Heart right ventricle (tissue), 16 donors: Measurements from ENCODE around the gene ZFAND3. TPM values are rescaled to one million over a fixed set of nuclear protein-coding genes. Genes with fewer than 3 reads are reported as not detected.

Experiments
- ATAC-seq, 8 donors: fragments of 200-7000 bp; cut with Tn5 transposase; one replicate each; pipeline ENCODE4 v1.9.1; 2020; ENCODE audit warnings: mild to moderate bottlenecking in 8 of 8, moderate library complexity in 8 of 8, moderate number of reproducible peaks in 1 of 8
- DNase-seq, 2 donors: peaks; one replicate each; pipeline ENCODE4 v3.0.0-alpha.2; 2020
- H3K27ac ChIP-seq, 10 donors: fragments of 200-600 bp; sonication (generic) in 2 of 10; one replicate each; pipeline versions ENCODE4 v1.5.0 to v1.8.0; 2020 to 2022; ENCODE audit warnings: mild to moderate bottlenecking in 3 of 10
- H3K27me3 ChIP-seq, 7 donors: fragments of 200-600 bp; one replicate each; pipeline ENCODE4 v1.8.0; 2021 to 2022; ENCODE audit warnings: mild to moderate bottlenecking in 2 of 7
- H3K36me3 ChIP-seq, 9 donors: fragments of 200-600 bp; sonication (generic) in 1 of 9; one replicate each; pipeline versions ENCODE4 v1.5.0 to v1.8.0; 2020 to 2022; ENCODE audit warnings: mild to moderate bottlenecking in 2 of 9
- H3K4me1 ChIP-seq, 9 donors: fragments of 200-600 bp; sonication (generic) in 1 of 9; one replicate each; pipeline versions ENCODE4 v1.5.0 to v1.8.0; 2020 to 2022; ENCODE audit warnings: mild to moderate bottlenecking in 4 of 9
- H3K4me3 ChIP-seq, 10 donors: fragments of 200-600 bp; sonication (generic) in 2 of 10; one replicate each; pipeline versions ENCODE4 v1.5.0 to v1.8.0; 2020 to 2022; ENCODE audit warnings: mild to moderate bottlenecking in 7 of 10, moderate library complexity in 2 of 10
- H3K9me3 ChIP-seq, 11 donors: fragments of 200-600 bp in 10 of 11; sonication (generic) in 2 of 11; one replicate each; pipeline versions ENCODE4 v1.5.0 to v1.8.0; 2013 to 2022; ENCODE audit warnings: mild to moderate bottlenecking in 2 of 11, control low read depth in 1 of 11, moderate library complexity in 1 of 11
- WGBS, 2 donors: extraction: QIAGEN DNeasy Blood & Tissue Kit; methylation state at CpG; one replicate each; pipeline ENCODE4 v1.1.7; 2013; ENCODE audit warnings: inconsistent platforms in 1 of 2; 5-methylcytosine and 5-hydroxymethylcytosine counted together
- intact Hi-C, 10 donors: fragments of 100-400 bp; cut with DNase I; formaldehyde crosslinking; loops; one replicate each; pipeline versions ENCODE4 v1.11.1 to v1.14.2; 2022
- polyA plus RNA-seq, 2 donors: library from polyadenylated mRNA; stranded (reverse); fragments of 200-250 nt; gene quantifications; one replicate each; pipeline ENCODE4 v1.2.3, GENCODE V29; 2013
- total RNA-seq, 10 donors: library from RNA; stranded (reverse); fragmentation: NEBNext Ultra II Directional in 3 of 10; extraction: Animal tissue kit (Norgen Biotek cat#: 25700) in 3 of 10; gene quantifications; one replicate each; pipeline versions ENCODE4 v1.2.1 to v1.2.4, GENCODE V29; 2021 to 2023
- TF ChIP-seq, protein P1 (sequence below), 9 donors: fragments of 200-600 bp; sonication (generic) in 2 of 9; IDR thresholded peaks; one replicate each; pipeline versions ENCODE4 v1.5.0 to v1.8.0; 2021 to 2022; ENCODE audit warnings: antibody characterized with exemption in 9 of 9, mild to moderate bottlenecking in 5 of 9, moderate library complexity in 1 of 9
- donor health status: Arrhythmogenic right ventricular cardiomyopathy.
- donor health status: ischemic (EF 13 %, LVEDD 7.1; RV severe dilation, severe dysfunction).
- donor health status: healthy with polysubstance abuse.
- donor health status: DM: no; HTN: yes; CAD: no.
- donor health status: DM: no; HTN: no; CAD: no.
- donor health status: ischemic (EF 25% LVEDD 6.9; RV normal size, moderate dysfunction).
- donor health status: ischemic (EF 25% LVEDD 5.7; RV mildly dilated, moderate dysfunction).
- donor health status: healthy.
- donor health status: DM: yes; HTN: yes; CAD: no.
- donor health status: Ischemic cardiomyopathy.
- donor health status: ischemic (EF 35%, LVEDD 5.7; RV mildly dilated, moderate dysfunction).
- donor health status: nonischemic (EF 11% LVEDD 7.7; RV severe dilation, severe dysfunction).
- donor health status: DM: yes; HTN: yes; CAD: no.
- donor health status: PGD.
- donor health status: ischemic (EF 29% LVEDD 5.4; RV normal size, mild dysfunction).
- donor health status: nonischemic (EF 23%, LVEDD 6.1; RV moderate dilation, normal function).

Gene ZFAND3
- total and polyA plus RNA-seq, 12 donors = 24.4 to 123 (median 105) TPM

GRCh38 chr6:37952027-37952426 lies 132.5 kb downstream of the ZFAND3 start:
- Histone ChIP-seq H3K4me1 (peaks cover 0 to 61% (median 39%) of the 10 kb centered on the region in 9 donors), H3K9me3 (peaks cover 0 to 9% (median 0%) of the 10 kb centered on the region in 11 donors), H3K27ac (no peak overlapping the region), H3K27me3 (no peaks in the 10 kb centered on the region), H3K4me3 (no peak overlapping the region), H3K36me3 (no peaks in the 10 kb centered on the region)
- 90 to 95% methylated on average over 2 of the region's 2 CpGs for WGBS, 2 donors
- TF ChIP-seq, protein P1, sequence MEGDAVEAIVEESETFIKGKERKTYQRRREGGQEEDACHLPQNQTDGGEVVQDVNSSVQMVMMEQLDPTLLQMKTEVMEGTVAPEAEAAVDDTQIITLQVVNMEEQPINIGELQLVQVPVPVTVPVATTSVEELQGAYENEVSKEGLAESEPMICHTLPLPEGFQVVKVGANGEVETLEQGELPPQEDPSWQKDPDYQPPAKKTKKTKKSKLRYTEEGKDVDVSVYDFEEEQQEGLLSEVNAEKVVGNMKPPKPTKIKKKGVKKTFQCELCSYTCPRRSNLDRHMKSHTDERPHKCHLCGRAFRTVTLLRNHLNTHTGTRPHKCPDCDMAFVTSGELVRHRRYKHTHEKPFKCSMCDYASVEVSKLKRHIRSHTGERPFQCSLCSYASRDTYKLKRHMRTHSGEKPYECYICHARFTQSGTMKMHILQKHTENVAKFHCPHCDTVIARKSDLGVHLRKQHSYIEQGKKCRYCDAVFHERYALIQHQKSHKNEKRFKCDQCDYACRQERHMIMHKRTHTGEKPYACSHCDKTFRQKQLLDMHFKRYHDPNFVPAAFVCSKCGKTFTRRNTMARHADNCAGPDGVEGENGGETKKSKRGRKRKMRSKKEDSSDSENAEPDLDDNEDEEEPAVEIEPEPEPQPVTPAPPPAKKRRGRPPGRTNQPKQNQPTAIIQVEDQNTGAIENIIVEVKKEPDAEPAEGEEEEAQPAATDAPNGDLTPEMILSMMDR (IDR thresholded peaks at IDR 0.05) = no peak
- DNase-seq (no peak), ATAC-seq (no peak)
- intact Hi-C loops = no loop called here

GRCh38 chr6:37954791-37955190 lies 135.3 kb downstream of the ZFAND3 start:
- H3K36me3 ChIP-seq = no peaks in the 10 kb centered on the region
- H3K27me3 ChIP-seq = no peaks in the 10 kb centered on the region
- no peak overlapping the region for H3K4me3 ChIP-seq
- H3K9me3 ChIP-seq = no peaks in the 10 kb centered on the region
- TF ChIP-seq, protein P1 (IDR thresholded peaks at IDR 0.05) = no peak
- DNase-seq = no peak
- H3K4me1 ChIP-seq = peaks cover 0 to 70% (median 40%) of the 10 kb centered on the region in 9 donors
- H3K27ac ChIP-seq = no peak overlapping the region
- ATAC-seq = no peak
- intact Hi-C loops = no loop called here

DNA sequence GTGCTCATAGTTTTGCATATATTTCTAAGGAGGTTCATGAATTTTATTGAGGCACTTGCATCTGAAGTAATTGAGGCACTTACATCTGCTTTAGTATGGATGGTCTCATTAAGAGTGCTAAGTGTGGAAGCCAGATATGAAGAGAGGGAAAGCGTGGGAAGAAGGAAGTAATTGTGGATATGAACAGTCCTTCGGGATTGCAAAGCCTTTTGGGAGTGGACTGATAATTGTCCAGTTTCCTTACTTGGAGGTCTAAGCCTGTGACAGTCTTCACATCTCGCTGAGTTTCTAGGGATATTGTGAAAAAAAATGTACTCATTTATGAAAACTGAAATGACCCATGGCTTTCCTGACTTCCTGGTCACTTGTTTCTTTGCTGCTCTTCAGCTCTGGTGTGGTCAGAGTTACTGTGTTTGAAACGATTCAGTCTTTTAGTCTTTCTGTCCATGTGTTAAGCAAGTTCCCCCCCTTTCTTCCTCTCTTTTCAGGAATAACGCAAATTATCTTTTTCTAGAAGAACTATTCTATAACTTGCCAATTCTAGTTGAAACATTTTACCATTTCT lies 137.3 kb downstream of the ZFAND3 start:
- Histone ChIP-seq H3K9me3 (no peaks in the 10 kb centered on the region), H3K27ac (no peak overlapping the region), H3K27me3 (no peaks in the 10 kb centered on the region), H3K4me3 (no peak overlapping the region), H3K36me3 (no peaks in the 10 kb centered on the region), H3K4me1 (peaks cover 0 to 67% (median 39%) of the 10 kb centered on the region in 9 donors)
- 41 to 42% methylated on average over 5 of the region's 5 CpGs for WGBS, 2 donors
- ATAC-seq (peak in 6 of 8 donors; percentile 45 to 83 (median 68)), DNase-seq (peak in 1 of 2 donors; percentile 21)
- intact Hi-C loops = no loop called here
- TF ChIP-seq, protein P1 (IDR thresholded peaks at IDR 0.05) = no peak

DNA sequence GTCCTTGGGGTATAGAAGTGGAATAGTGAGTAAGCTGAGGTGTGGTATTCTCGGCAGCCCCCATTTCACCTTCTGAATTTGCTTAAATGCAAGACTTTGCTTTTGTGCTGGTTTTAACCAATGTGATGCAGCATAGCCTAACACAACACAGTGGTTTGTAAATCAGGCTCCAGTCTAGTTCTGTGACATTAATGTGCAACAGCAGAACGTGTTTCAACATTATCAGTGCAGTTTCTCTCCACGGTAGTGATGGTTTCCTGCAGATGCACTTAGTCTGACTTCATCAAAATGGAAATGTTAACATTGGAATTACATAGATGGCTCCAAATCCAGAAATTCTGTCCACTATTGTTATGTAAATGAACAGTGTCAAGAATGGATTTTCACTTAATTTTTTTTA lies 139.5 kb downstream of the ZFAND3 start:
- ATAC-seq (no peak), DNase-seq (no peak)
- H3K4me3 ChIP-seq = no peak overlapping the region
- H3K4me1 ChIP-seq = peaks cover 0 to 50% (median 25%) of the 10 kb centered on the region in 9 donors
- 77 to 80% methylated on average over 3 of the region's 3 CpGs for WGBS, 2 donors
- no peaks in the 10 kb centered on the region for H3K27me3 ChIP-seq
- H3K27ac ChIP-seq = no peak overlapping the region
- TF ChIP-seq, protein P1 (IDR thresholded peaks at IDR 0.05) = no peak
- H3K36me3 ChIP-seq = peaks cover 0 to 7% (median 0%) of the 10 kb centered on the region in 9 donors
- peaks cover 0 to 7% (median 0%) of the 10 kb centered on the region in 11 donors for H3K9me3 ChIP-seq
- intact Hi-C loops = no loop called here
